ENCODE data around the gene MAD1L1.

GRCh38 chr7:1781369-1781768 lies 451.4 kb downstream of the MAD1L1 start:
- TF ChIP-seq CTCF (IDR thresholded peaks at IDR 0.05) (no peak), POLR2A (IDR thresholded peaks at IDR 0.05) (no peak)
